WTC11 (cell line): Measurements from ENCODE around the gene LCP1. TPM values are rescaled to one million over a fixed set of nuclear protein-coding genes. Genes with fewer than 3 reads are reported as not detected.

Source experiments
- ATAC-seq: fragments of 200-7000 bp; cut with Tn5 transposase; 2 replicates; pipeline ENCODE4 v1.10.0; 2021; ENCODE audit warnings: mild to moderate bottlenecking, moderate library complexity
- Bru-seq: library from RNA; stranded (reverse); fragments of 400-500 nt; gene quantifications from one replicate; lab custom pipeline; 2021; lab: Mats Ljungman, UMichigan
- CTCF ChIA-PET: fragments of 300-600 bp; sonication (Branson Sonifier 250); formaldehyde crosslinking; loops from one replicate; lab custom pipeline; 2021; ENCODE audit warnings: antibody characterized with exemption; lab: Charles Lee
- POLR2A ChIA-PET: fragments of 350-600 bp; sonication (Branson Sonifier 250); formaldehyde crosslinking; loops from one replicate; lab custom pipeline; 2021; ENCODE audit warnings: antibody characterized with exemption; lab: Charles Lee
- DNase-seq: peaks from one replicate; pipeline ENCODE4 v3.0.0; 2021; ENCODE audit warnings: low spot score
- H3K27ac Mint-ChIP-seq: 2 replicates; pipeline ENCODE4 v1.8.0; 2021; ENCODE audit warnings: mixed read lengths
- H3K27me3 Mint-ChIP-seq: 2 replicates; pipeline ENCODE4 v1.8.0; 2021; ENCODE audit warnings: low read depth, mild to moderate bottlenecking, moderate library complexity, mixed read lengths
- H3K36me3 Mint-ChIP-seq: 2 replicates; pipeline ENCODE4 v1.8.0; 2021; ENCODE audit warnings: mixed read lengths
- H3K4me1 Mint-ChIP-seq: 2 replicates; pipeline ENCODE4 v1.8.0; 2022; ENCODE audit warnings: mixed read lengths
- H3K4me3 Mint-ChIP-seq: 2 replicates; pipeline ENCODE4 v1.8.0; 2021; ENCODE audit warnings: mild to moderate bottlenecking, moderate library complexity, mixed read lengths
- H3K9me3 Mint-ChIP-seq: 2 replicates; pipeline ENCODE4 v1.8.0; 2021; ENCODE audit warnings: mixed read lengths
- AR ChIP-seq: fragments of 250-450 bp; sonication (Bioruptor Pico); IDR thresholded peaks from 2 replicates; pipeline ENCODE4 v1.9.0; 2021; ENCODE audit warnings: mild to moderate bottlenecking
- CREB1 ChIP-seq: sonication (generic); formaldehyde crosslinking; IDR thresholded peaks from 2 replicates; pipeline ENCODE4 v1.8.0; 2023; ENCODE audit warnings: mild to moderate bottlenecking, missing genetic modification reagents
- E2F1 ChIP-seq: sonication (generic); formaldehyde crosslinking; IDR thresholded peaks from 2 replicates; pipeline ENCODE4 v1.8.0; 2022; ENCODE audit warnings: mild to moderate bottlenecking, missing genetic modification reagents
- ELF4 ChIP-seq: sonication (generic); formaldehyde crosslinking; IDR thresholded peaks from 2 replicates; pipeline ENCODE4 v1.8.1; 2022; ENCODE audit warnings: low read depth, mild to moderate bottlenecking, moderate library complexity, missing genetic modification reagents
- ERG ChIP-seq: fragments of 250-450 bp; sonication (Bioruptor Pico); IDR thresholded peaks from 2 replicates; pipeline ENCODE4 v1.8.0; 2021; ENCODE audit warnings: mild to moderate bottlenecking
- FOXK1 ChIP-seq: sonication (generic); formaldehyde crosslinking; IDR thresholded peaks from 2 replicates; pipeline ENCODE4 v1.8.0; 2022; ENCODE audit warnings: mild to moderate bottlenecking, moderate library complexity, missing genetic modification reagents
- FOXP1 ChIP-seq: sonication (generic); formaldehyde crosslinking; IDR thresholded peaks from 2 replicates; pipeline ENCODE4 v1.8.0; 2022; ENCODE audit warnings: missing genetic modification reagents, mild to moderate bottlenecking, moderate library complexity, borderline replicate concordance
- GTF2I ChIP-seq: fragments of 250-450 bp; sonication (Bioruptor Pico); conservative IDR thresholded peaks from 2 replicates; pipeline ENCODE4 v1.4.0; 2021; ENCODE audit warnings: mild to moderate bottlenecking
- IRF2 ChIP-seq: sonication (generic); formaldehyde crosslinking; IDR thresholded peaks from 2 replicates; pipeline ENCODE4 v1.8.0; 2022; ENCODE audit warnings: low read depth, missing genetic modification reagents, borderline replicate concordance
- MLX ChIP-seq: sonication (generic); formaldehyde crosslinking; IDR thresholded peaks from 2 replicates; pipeline ENCODE4 v1.8.1; 2023; ENCODE audit warnings: mild to moderate bottlenecking, missing genetic modification reagents, moderate library complexity
- MYBL2 ChIP-seq: sonication (generic); formaldehyde crosslinking; IDR thresholded peaks from 2 replicates; pipeline ENCODE4 v1.8.1; 2023; ENCODE audit warnings: mild to moderate bottlenecking, moderate library complexity, missing genetic modification reagents
- NFATC4 ChIP-seq: fragments of 250-450 bp; sonication (Bioruptor Pico); IDR thresholded peaks from 2 replicates; pipeline ENCODE4 v1.9.0; 2021; ENCODE audit warnings: mild to moderate bottlenecking
- NR3C1 ChIP-seq: sonication (generic); formaldehyde crosslinking; conservative IDR thresholded peaks from 2 replicates; pipeline ENCODE4 v1.8.1; 2023; ENCODE audit warnings: low read depth, mild to moderate bottlenecking, missing genetic modification reagents
- OVOL2 ChIP-seq: fragments of 250-450 bp; sonication (Bioruptor Pico); IDR thresholded peaks from 2 replicates; pipeline ENCODE4 v1.9.0; 2021; ENCODE audit warnings: mild to moderate bottlenecking, borderline replicate concordance
- PRDM15 ChIP-seq: sonication (generic); formaldehyde crosslinking; IDR thresholded peaks from 2 replicates; pipeline ENCODE4 v1.8.0; 2022; ENCODE audit warnings: missing genetic modification reagents
- ZNF138 ChIP-seq: sonication (generic); formaldehyde crosslinking; conservative IDR thresholded peaks from 2 replicates; pipeline ENCODE4 v1.8.1; 2022; ENCODE audit warnings: mild to moderate bottlenecking, moderate library complexity, missing genetic modification reagents
- ZNF423 ChIP-seq: fragments of 250-450 bp; sonication (Bioruptor Pico); IDR thresholded peaks from 2 replicates; pipeline ENCODE4 v2.1.2; 2022; ENCODE audit warnings: mild to moderate bottlenecking, moderate library complexity
- long read RNA-seq, 3 experiments: library from RNA in 1 of 3; library from capped mRNA in 1 of 3; library from polyadenylated mRNA in 1 of 3; unstranded in 2 of 3; stranded (forward) in 1 of 3; transcript quantifications; one replicate each; pipeline ENCODE4 v2.0.0, GENCODE V29; 2021
- total RNA-seq: library from RNA; stranded (reverse); gene quantifications from 3 replicates; pipeline ENCODE4 v1.2.3, GENCODE V29; 2021
- TF ChIP-seq, protein P1 (sequence below): sonication (generic); formaldehyde crosslinking; IDR thresholded peaks from 2 replicates; pipeline ENCODE4 v1.8.1; 2023; ENCODE audit warnings: mild to moderate bottlenecking, missing genetic modification reagents
- TF ChIP-seq, protein P2 (sequence below): sonication (generic); formaldehyde crosslinking; conservative IDR thresholded peaks from 2 replicates; pipeline ENCODE4 v1.8.1; 2022; ENCODE audit warnings: mild to moderate bottlenecking, missing genetic modification reagents

Gene LCP1, protein sequence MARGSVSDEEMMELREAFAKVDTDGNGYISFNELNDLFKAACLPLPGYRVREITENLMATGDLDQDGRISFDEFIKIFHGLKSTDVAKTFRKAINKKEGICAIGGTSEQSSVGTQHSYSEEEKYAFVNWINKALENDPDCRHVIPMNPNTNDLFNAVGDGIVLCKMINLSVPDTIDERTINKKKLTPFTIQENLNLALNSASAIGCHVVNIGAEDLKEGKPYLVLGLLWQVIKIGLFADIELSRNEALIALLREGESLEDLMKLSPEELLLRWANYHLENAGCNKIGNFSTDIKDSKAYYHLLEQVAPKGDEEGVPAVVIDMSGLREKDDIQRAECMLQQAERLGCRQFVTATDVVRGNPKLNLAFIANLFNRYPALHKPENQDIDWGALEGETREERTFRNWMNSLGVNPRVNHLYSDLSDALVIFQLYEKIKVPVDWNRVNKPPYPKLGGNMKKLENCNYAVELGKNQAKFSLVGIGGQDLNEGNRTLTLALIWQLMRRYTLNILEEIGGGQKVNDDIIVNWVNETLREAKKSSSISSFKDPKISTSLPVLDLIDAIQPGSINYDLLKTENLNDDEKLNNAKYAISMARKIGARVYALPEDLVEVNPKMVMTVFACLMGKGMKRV
- total RNA-seq (2.7 to 3.7 TPM (median 3.2 TPM) in 3 replicates), Bru-seq, nascent RNA (percentile 18 among the genes with signal in this experiment)
- long read RNA-seq, experiment 1, transcript LCP1-201 (16 exons, 3,787 nt): major isoform, 17 of 24 reads
- long read RNA-seq, experiment 1, partial matches to known transcripts: 5 of 24 reads
- long read RNA-seq, experiment 1, other reads (novel, unspliced or antisense): 2 of 24 reads
- long read RNA-seq, experiment 2, partial matches to known transcripts: 0 of 1 reads
- long read RNA-seq, experiment 2, other reads (novel, unspliced or antisense): 1 of 1 reads
- long read RNA-seq, experiment 3, partial matches to known transcripts: 1 of 1 reads
- long read RNA-seq, experiment 3, other reads (novel, unspliced or antisense): 0 of 1 reads

GRCh38 chr13:46181840-46182490 is at the start of gene LCP1:
Gene LCP1, minus strand, starts transcription at chr13:46182177. Its CDS starts 22,515 bp downstream, at chr13:46159662.
- ChIA-PET CTCF (interaction anchor here (0.6 kb wide), 1 partner anchor 549 kb away, joined by 3 read pairs; no protein-coding TSS in a partner anchor), POLR2A (no interaction called here)
- TF ChIP-seq MYBL2 (CRISPR knock-in tag): no peak
- no peak for TF ChIP-seq NFATC4
- TF ChIP-seq OVOL2 (CRISPR knock-in tag): no peak
- TF ChIP-seq MLX: no peak
- TF ChIP-seq FOXP1 (CRISPR knock-in tag): no peak
- TF ChIP-seq, protein P1, sequence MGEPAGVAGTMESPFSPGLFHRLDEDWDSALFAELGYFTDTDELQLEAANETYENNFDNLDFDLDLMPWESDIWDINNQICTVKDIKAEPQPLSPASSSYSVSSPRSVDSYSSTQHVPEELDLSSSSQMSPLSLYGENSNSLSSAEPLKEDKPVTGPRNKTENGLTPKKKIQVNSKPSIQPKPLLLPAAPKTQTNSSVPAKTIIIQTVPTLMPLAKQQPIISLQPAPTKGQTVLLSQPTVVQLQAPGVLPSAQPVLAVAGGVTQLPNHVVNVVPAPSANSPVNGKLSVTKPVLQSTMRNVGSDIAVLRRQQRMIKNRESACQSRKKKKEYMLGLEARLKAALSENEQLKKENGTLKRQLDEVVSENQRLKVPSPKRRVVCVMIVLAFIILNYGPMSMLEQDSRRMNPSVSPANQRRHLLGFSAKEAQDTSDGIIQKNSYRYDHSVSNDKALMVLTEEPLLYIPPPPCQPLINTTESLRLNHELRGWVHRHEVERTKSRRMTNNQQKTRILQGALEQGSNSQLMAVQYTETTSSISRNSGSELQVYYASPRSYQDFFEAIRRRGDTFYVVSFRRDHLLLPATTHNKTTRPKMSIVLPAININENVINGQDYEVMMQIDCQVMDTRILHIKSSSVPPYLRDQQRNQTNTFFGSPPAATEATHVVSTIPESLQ (CRISPR knock-in tag): no peak
- TF ChIP-seq FOXK1 (CRISPR knock-in tag): no peak
- no peak for TF ChIP-seq CREB1 (CRISPR knock-in tag)
- no peak for TF ChIP-seq AR (CRISPR knock-in tag)
- no peak for TF ChIP-seq ZNF138 (CRISPR knock-in tag)
- TF ChIP-seq NR3C1: no peak
- TF ChIP-seq ELF4: no peak
- H3K9me3 Mint-ChIP-seq: no peaks in the 10 kb centered on the region
- no peak within 1 kb of the TSS for H3K27ac Mint-ChIP-seq
- H3K4me1 Mint-ChIP-seq: peaks cover 20% of the 10 kb centered on the region
- ATAC-seq (no peak), DNase-seq (no peak)
- H3K4me3 Mint-ChIP-seq: no peak within 1 kb of the TSS
- no peaks in the 10 kb centered on the region for H3K36me3 Mint-ChIP-seq
- H3K27me3 Mint-ChIP-seq: no peaks in the 10 kb centered on the region

- Mint-ChIP-seq H3K9me3 (peaks cover 24% of the 10 kb centered on the region), H3K4me1 (no peaks in the 10 kb centered on the region), H3K36me3 (peaks cover 11% of the 10 kb centered on the region; the same call in 1 of the 2 replicates), H3K4me3 (no peak overlapping the region), H3K27ac (no peak overlapping the region), H3K27me3 (no peaks in the 10 kb centered on the region)
- no peak for ATAC-seq
- DNase-seq: no peak
- CTCF ChIA-PET: no interaction called here
- POLR2A ChIA-PET: no interaction called here
- TF ChIP-seq IRF2 (CRISPR knock-in tag) (no peak), PRDM15 (CRISPR knock-in tag) (no peak), ERG (CRISPR knock-in tag) (no peak), FOXK1 (CRISPR knock-in tag) (no peak), E2F1 (CRISPR knock-in tag) (no peak), ELF4 (no peak), GTF2I (CRISPR knock-in tag) (no peak), ZNF423 (CRISPR knock-in tag) (no peak)
- TF ChIP-seq, protein P2, sequence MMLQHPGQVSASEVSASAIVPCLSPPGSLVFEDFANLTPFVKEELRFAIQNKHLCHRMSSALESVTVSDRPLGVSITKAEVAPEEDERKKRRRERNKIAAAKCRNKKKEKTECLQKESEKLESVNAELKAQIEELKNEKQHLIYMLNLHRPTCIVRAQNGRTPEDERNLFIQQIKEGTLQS: no peak
Measured at GRCh38 chr13:46229251-46229650, 47.3 kb upstream of the LCP1 start.
